ENCODE results near the gene DZIP1L. TPM values are rescaled to one million over a fixed set of nuclear protein-coding genes. Genes with fewer than 3 reads are reported as not detected.

The DZIP1L gene
- total RNA-seq, 1 donor from 2014 or later: 81.9 TPM

GRCh38 chr3:138114431-138114918 is 933 bp downstream of the DZIP1L start:
- Mint-ChIP-seq H3K27ac (peak overlapping the region; percentile 98), H3K27me3 (no peaks in the 10 kb centered on the region), H3K9me3 (ENCODE audit: low read depth) (no peaks in the 10 kb centered on the region), H3K4me1 (ENCODE audit: low read depth) (peaks cover 38% of the 10 kb centered on the region), H3K4me3 (ENCODE audit: low read depth) (peak overlapping the region; percentile 94), H3K36me3 (ENCODE audit: insufficient read depth) (peaks cover 11% of the 10 kb centered on the region)
- TF ChIP-seq CTCF (IDR thresholded peaks at IDR 0.05; ENCODE audit: unreplicated experiment): no peak
- no peak for DNase-seq (ENCODE audit: low spot score, unreplicated experiment)

GRCh38 chr3:138113326-138113725 is 2.1 kb downstream of the DZIP1L start:
- no peak for TF ChIP-seq CTCF (IDR thresholded peaks at IDR 0.05; ENCODE audit: unreplicated experiment)
- Mint-ChIP-seq H3K4me3 (ENCODE audit: low read depth) (peak overlapping the region; percentile 94), H3K27ac (peak overlapping the region; percentile 98), H3K9me3 (ENCODE audit: low read depth) (no peaks in the 10 kb centered on the region), H3K4me1 (ENCODE audit: low read depth) (peaks cover 37% of the 10 kb centered on the region), H3K27me3 (no peaks in the 10 kb centered on the region), H3K36me3 (ENCODE audit: insufficient read depth) (peaks cover 13% of the 10 kb centered on the region)
- no peak for DNase-seq (ENCODE audit: low spot score, unreplicated experiment)

- DNase-seq (ENCODE audit: low spot score, unreplicated experiment): no peak
- Mint-ChIP-seq H3K36me3 (ENCODE audit: insufficient read depth) (peaks cover 18% of the 10 kb centered on the region), H3K27ac (no peak overlapping the region), H3K9me3 (ENCODE audit: low read depth) (no peaks in the 10 kb centered on the region), H3K4me3 (ENCODE audit: low read depth) (no peak overlapping the region), H3K4me1 (ENCODE audit: low read depth) (peaks cover 36% of the 10 kb centered on the region), H3K27me3 (no peaks in the 10 kb centered on the region)
- TF ChIP-seq CTCF (IDR thresholded peaks at IDR 0.05; ENCODE audit: unreplicated experiment): no peak
Observed at GRCh38 chr3:138112362-138112761, 3.0 kb downstream of the DZIP1L start.

GRCh38 chr3:138105598-138105997 is 9.8 kb downstream of the DZIP1L start:
- Mint-ChIP-seq H3K4me3 (ENCODE audit: low read depth) (no peak overlapping the region), H3K4me1 (ENCODE audit: low read depth) (peaks cover 8% of the 10 kb centered on the region), H3K36me3 (ENCODE audit: insufficient read depth) (peaks cover 18% of the 10 kb centered on the region), H3K9me3 (ENCODE audit: low read depth) (no peaks in the 10 kb centered on the region), H3K27ac (no peak overlapping the region), H3K27me3 (no peaks in the 10 kb centered on the region)
- DNase-seq (ENCODE audit: low spot score, unreplicated experiment): no peak
- no peak for TF ChIP-seq CTCF (IDR thresholded peaks at IDR 0.05; ENCODE audit: unreplicated experiment)

GRCh38 chr3:138103466-138103865 is 11.9 kb downstream of the DZIP1L start:
- H3K27me3 Mint-ChIP-seq: no peaks in the 10 kb centered on the region
- no peak for DNase-seq (ENCODE audit: low spot score, unreplicated experiment)
- no peak overlapping the region for H3K4me3 Mint-ChIP-seq (ENCODE audit: low read depth)
- peaks cover 19% of the 10 kb centered on the region for H3K36me3 Mint-ChIP-seq (ENCODE audit: insufficient read depth)
- no peak overlapping the region for H3K27ac Mint-ChIP-seq
- H3K4me1 Mint-ChIP-seq (ENCODE audit: low read depth): peaks cover 12% of the 10 kb centered on the region
- H3K9me3 Mint-ChIP-seq (ENCODE audit: low read depth): no peaks in the 10 kb centered on the region
- no peak for TF ChIP-seq CTCF (IDR thresholded peaks at IDR 0.05; ENCODE audit: unreplicated experiment)

Measured in progenitor cell of endocrine pancreas (in vitro differentiated cells).